HepG2 (cell line): ENCODE results near the gene PLCB1.

ENCODE experiments used
- EHMT2 ChIP-seq: fragments of 200-600 bp; sonication (generic); IDR thresholded peaks from 2 replicates; pipeline ENCODE4 v1.7.0; 2017; ENCODE audit warnings: antibody characterized with exemption, low read depth, low read length, borderline replicate concordance
- HCFC1 ChIP-seq: fragments of 150-350 bp; IDR thresholded peaks from 2 replicates; pipeline ENCODE4 v1.6.1; 2014; ENCODE audit warnings: low read depth, low read length
- RFX5 ChIP-seq: IDR thresholded peaks from 2 replicates; pipeline ENCODE4 v1.6.1; 2011; ENCODE audit warnings: low read depth, low read length, improper control_type of control experiment
- ZNF17 ChIP-seq: sonication (generic); formaldehyde crosslinking; IDR thresholded peaks from 2 replicates; pipeline ENCODE4 v1.5.0; 2020; ENCODE audit warnings: mild to moderate bottlenecking, missing genetic modification reagents
- ZNF282 ChIP-seq: fragments of 450-650 bp; IDR thresholded peaks from 2 replicates; pipeline ENCODE4 v1.6.1; 2018; ENCODE audit not compliant: partially characterized antibody
- ZNF501 ChIP-seq: sonication (generic); formaldehyde crosslinking; IDR thresholded peaks from 2 replicates; pipeline ENCODE4 v1.5.1; 2020; ENCODE audit warnings: mild to moderate bottlenecking, moderate library complexity, missing genetic modification reagents
- TF ChIP-seq, protein P1 (sequence below): sonication (generic); formaldehyde crosslinking; IDR thresholded peaks from 2 replicates; pipeline ENCODE4 v1.5.0; 2020; ENCODE audit warnings: missing genetic modification reagents, mild to moderate bottlenecking, borderline replicate concordance
- TF ChIP-seq, protein P2 (sequence below): sonication (generic); formaldehyde crosslinking; IDR thresholded peaks from 2 replicates; pipeline ENCODE4 v1.4.0; 2020; ENCODE audit warnings: missing genetic modification reagents
- TF ChIP-seq, protein P3 (sequence below): sonication (generic); formaldehyde crosslinking; IDR thresholded peaks from 2 replicates; pipeline ENCODE4 v1.5.0; 2020; ENCODE audit warnings: mild to moderate bottlenecking, missing genetic modification reagents, moderate library complexity

DNA sequence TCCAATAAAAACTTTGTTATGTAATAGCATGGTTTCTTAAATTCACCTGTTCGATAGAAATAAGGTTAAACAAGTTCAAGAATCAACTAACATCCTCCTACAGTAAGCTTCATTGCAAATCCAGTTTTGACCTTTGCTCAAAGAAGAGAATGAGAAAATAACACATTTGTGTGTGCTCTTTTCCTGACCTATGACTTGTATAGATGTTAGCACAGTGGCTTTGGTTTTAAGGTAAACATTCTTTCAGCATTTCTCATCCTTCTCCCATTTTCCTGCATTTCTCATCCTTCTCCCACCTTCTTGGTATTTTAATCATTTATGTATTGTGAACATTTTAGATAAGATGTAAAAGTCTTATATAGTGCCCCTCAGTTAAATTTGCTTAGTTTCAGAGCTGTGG lies 73.9 kb downstream of the PLCB1 start:
- TF ChIP-seq EHMT2, result no peak
- TF ChIP-seq ZNF501 (CRISPR knock-in tag), result no peak
- no peak for TF ChIP-seq RFX5
- TF ChIP-seq, protein P1, sequence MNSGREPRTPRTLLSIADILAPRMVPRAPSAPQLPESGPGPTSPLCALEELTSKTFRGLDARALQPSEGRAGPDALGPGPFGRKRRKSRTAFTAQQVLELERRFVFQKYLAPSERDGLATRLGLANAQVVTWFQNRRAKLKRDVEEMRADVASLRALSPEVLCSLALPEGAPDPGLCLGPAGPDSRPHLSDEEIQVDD, result no peak
- TF ChIP-seq, protein P2, sequence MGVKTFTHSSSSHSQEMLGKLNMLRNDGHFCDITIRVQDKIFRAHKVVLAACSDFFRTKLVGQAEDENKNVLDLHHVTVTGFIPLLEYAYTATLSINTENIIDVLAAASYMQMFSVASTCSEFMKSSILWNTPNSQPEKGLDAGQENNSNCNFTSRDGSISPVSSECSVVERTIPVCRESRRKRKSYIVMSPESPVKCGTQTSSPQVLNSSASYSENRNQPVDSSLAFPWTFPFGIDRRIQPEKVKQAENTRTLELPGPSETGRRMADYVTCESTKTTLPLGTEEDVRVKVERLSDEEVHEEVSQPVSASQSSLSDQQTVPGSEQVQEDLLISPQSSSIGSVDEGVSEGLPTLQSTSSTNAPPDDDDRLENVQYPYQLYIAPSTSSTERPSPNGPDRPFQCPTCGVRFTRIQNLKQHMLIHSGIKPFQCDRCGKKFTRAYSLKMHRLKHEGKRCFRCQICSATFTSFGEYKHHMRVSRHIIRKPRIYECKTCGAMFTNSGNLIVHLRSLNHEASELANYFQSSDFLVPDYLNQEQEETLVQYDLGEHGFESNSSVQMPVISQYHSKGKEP (CRISPR knock-in tag), result no peak
- TF ChIP-seq, protein P3, sequence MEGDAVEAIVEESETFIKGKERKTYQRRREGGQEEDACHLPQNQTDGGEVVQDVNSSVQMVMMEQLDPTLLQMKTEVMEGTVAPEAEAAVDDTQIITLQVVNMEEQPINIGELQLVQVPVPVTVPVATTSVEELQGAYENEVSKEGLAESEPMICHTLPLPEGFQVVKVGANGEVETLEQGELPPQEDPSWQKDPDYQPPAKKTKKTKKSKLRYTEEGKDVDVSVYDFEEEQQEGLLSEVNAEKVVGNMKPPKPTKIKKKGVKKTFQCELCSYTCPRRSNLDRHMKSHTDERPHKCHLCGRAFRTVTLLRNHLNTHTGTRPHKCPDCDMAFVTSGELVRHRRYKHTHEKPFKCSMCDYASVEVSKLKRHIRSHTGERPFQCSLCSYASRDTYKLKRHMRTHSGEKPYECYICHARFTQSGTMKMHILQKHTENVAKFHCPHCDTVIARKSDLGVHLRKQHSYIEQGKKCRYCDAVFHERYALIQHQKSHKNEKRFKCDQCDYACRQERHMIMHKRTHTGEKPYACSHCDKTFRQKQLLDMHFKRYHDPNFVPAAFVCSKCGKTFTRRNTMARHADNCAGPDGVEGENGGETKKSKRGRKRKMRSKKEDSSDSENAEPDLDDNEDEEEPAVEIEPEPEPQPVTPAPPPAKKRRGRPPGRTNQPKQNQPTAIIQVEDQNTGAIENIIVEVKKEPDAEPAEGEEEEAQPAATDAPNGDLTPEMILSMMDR, result no peak
- TF ChIP-seq ZNF17, result no peak
- no peak for TF ChIP-seq HCFC1
- TF ChIP-seq ZNF282, result no peak
